CD4-positive, alpha-beta T cell treated with Interleukin-4 for 4 hours (primary cell): Measurements from ENCODE around the gene LOXL1.
"Not testable (repeated sequence)": the region's sequence is repeated elsewhere in the genome, so short reads cannot be mapped to it uniquely, and the experiment has no call there.

Experiments used
- DNase-seq: peaks from one replicate; pipeline ENCODE4 v3.0.0-alpha.2; 2020

LOXL1 gene

GRCh38 chr15:73923488-73924164, 2.6 kb upstream of the LOXL1 start:
- DNase-seq: no peak

GRCh38 chr15:73924171-73924921, 1.9 kb upstream of the LOXL1 start:
- peak; percentile 40 for DNase-seq

- no peak for DNase-seq
These were observed 429 bp upstream of the LOXL1 start for GRCh38 chr15:73925848-73926218.

GRCh38 chr15:73927003-73927475, 777 bp downstream of the LOXL1 start:
- peak; percentile 14 for DNase-seq

GRCh38 chr15:73927476-73928240, 1.4 kb downstream of the LOXL1 start:
- DNase-seq: peak; percentile 62

GRCh38 chr15:73928241-73928579, 1.9 kb downstream of the LOXL1 start:
- DNase-seq: no peak

GRCh38 chr15:73928971-73929627, 2.8 kb downstream of the LOXL1 start:
- DNase-seq: no peak

- no peak for DNase-seq
These were observed 4.1 kb downstream of the LOXL1 start for GRCh38 chr15:73930371-73930770.

GRCh38 chr15:73930790-73931281, 4.6 kb downstream of the LOXL1 start:
- DNase-seq: no peak

GRCh38 chr15:73931441-73931840, 5.2 kb downstream of the LOXL1 start:
- no peak for DNase-seq

GRCh38 chr15:73932381-73933191, 6.3 kb downstream of the LOXL1 start:
- no peak for DNase-seq

- DNase-seq: no peak
These were observed 8.0 kb downstream of the LOXL1 start for GRCh38 chr15:73934281-73934680.

- DNase-seq: no peak
These were observed 9.3 kb downstream of the LOXL1 start for GRCh38 chr15:73935547-73935946.

GRCh38 chr15:73936181-73936580, 9.9 kb downstream of the LOXL1 start:
- no peak for DNase-seq

GRCh38 chr15:73936588-73937290, 10.5 kb downstream of the LOXL1 start:
- no peak for DNase-seq

GRCh38 chr15:73937296-73937695, 11.0 kb downstream of the LOXL1 start:
- no peak for DNase-seq

- DNase-seq: no peak
These were observed 11.5 kb downstream of the LOXL1 start for GRCh38 chr15:73937726-73938125.

GRCh38 chr15:73938516-73938915, 12.3 kb downstream of the LOXL1 start:
- DNase-seq: not testable (repeated sequence)

GRCh38 chr15:73939138-73939537, 12.9 kb downstream of the LOXL1 start:
- DNase-seq: no peak

- DNase-seq: no peak
These were observed 14.1 kb downstream of the LOXL1 start for GRCh38 chr15:73940061-73940981.
